Astrocyte of the spinal cord (primary cell): ENCODE results near the gene TRA2B.
A peak's percentile ranks its signal among the peaks of the same experiment; 100 is the strongest.
"Not testable (repeated sequence)": the region's sequence is repeated elsewhere in the genome, so short reads cannot be mapped to it uniquely, and the experiment has no call there.

ENCODE experiments used
- DNase-seq: peaks from one replicate; pipeline ENCODE4 v3.0.0; 2011; ENCODE audit warnings: low read depth, low spot score
- H3K4me3 ChIP-seq: 2 replicates; pipeline ENCODE4 v1.5.1; 2011; ENCODE audit warnings: low read depth, mild to moderate bottlenecking, low read length, moderate library complexity
- CTCF ChIP-seq: IDR thresholded peaks from 2 replicates; pipeline ENCODE4 v1.5.1; 2012; ENCODE audit warnings: low read depth, mild to moderate bottlenecking, low read length, inconsistent platforms
- in situ Hi-C: cut with HindIII; loops from 2 replicates; pipeline ENCODE4 v1.10.0; 2017; ENCODE audit warnings: low sequenced_read_pairs

Gene TRA2B

GRCh38 chr3:185912512-185912911, 25.3 kb downstream of the TRA2B start:
- DNase-seq: no peak
- no peak overlapping the region for H3K4me3 ChIP-seq
- in situ Hi-C loops: no loop called here
- TF ChIP-seq CTCF: no peak

DNA sequence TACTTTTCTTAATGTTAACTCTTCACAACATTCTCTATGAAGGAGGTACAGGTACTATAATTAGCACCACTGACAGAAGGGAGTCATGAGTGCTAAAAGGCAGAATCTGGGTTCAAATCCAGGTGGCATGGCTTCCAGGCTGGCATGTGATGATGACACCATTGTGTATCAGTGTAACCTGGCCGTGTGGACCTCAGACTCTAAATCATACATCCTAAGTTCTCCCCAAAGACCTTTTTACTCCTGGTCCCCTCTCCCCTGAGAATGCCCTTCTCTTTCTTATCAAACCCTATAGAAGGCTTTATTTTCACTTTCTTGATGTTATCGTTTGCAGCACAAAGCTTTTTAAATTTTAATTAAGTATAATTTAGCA, 26.8 kb downstream of the TRA2B start:
- in situ Hi-C loops, H3K4me3 ChIP-seq, DNase-seq: not testable (repeated sequence)

GRCh38 chr3:185910322-185911075, 27.3 kb downstream of the TRA2B start:
- H3K4me3 ChIP-seq, in situ Hi-C loops, DNase-seq: not testable (repeated sequence)

- DNase-seq, in situ Hi-C loops, H3K4me3 ChIP-seq: not testable (repeated sequence)
Measured at GRCh38 chr3:185909913-185910312, 27.9 kb downstream of the TRA2B start.

GRCh38 chr3:185900228-185900627, 37.6 kb downstream of the TRA2B start:
- TF ChIP-seq CTCF: no peak
- in situ Hi-C loops: no loop called here
- DNase-seq: peak; percentile 93
- no peak overlapping the region for H3K4me3 ChIP-seq

GRCh38 chr3:185896636-185897035, 41.2 kb downstream of the TRA2B start:
- TF ChIP-seq CTCF: no peak
- DNase-seq: no peak
- in situ Hi-C loops: no loop called here
- H3K4me3 ChIP-seq: no peak overlapping the region

DNA sequence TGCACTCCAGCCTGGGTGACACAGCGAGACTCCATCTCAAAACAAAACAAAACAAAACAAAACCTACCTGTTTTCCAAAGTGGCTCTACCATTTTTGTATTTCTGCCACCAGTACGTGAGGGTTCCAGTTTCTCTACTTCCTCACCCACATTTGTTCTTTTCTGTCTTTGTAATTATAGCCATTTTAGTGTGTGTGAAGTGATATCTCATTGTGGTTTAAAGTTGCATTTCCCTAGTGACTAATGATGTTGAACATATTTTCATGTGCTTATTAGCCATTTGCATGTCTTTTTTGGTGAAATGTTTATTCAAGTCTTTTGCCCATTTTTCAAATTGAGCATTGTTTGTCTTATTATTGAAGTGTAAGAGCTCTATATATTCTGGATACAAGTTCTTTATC, 50.7 kb downstream of the TRA2B start:
- H3K4me3 ChIP-seq: no peak overlapping the region
- DNase-seq: no peak
- TF ChIP-seq CTCF: no peak
- in situ Hi-C loops: no loop called here

- in situ Hi-C loops: no loop called here
- no peak for DNase-seq
- TF ChIP-seq CTCF: no peak
- no peak overlapping the region for H3K4me3 ChIP-seq
Measured at GRCh38 chr3:185884641-185885040, 53.2 kb downstream of the TRA2B start.
